ENCODE data around the gene ZNF641. TPM values are rescaled to one million over a fixed set of nuclear protein-coding genes. Genes with fewer than 3 reads are reported as not detected.

ZNF641 gene
- total and polyA plus RNA-seq, 2 donors (not counting 3 experiments of a cell fraction or from before 2014, with no cell fraction given), result 3.5 to 6.7 TPM

- CTCF ChIA-PET, result interaction anchor here (1.1 kb wide), 1 partner anchor 9 kb away, joined by 3 read pairs; no protein-coding TSS in a partner anchor
- POLR2A ChIA-PET, result no interaction called here
- no peak overlapping the region for H3K4me2 ChIP-seq (ENCODE audit: insufficient read depth, low read length)
- FAIRE-seq (no peak), DNase-seq (ENCODE audit: low read depth, low spot score) (no peak)
- no peak overlapping the region for H3K4me3 ChIP-seq (replicated peaks in 1 of 3; ENCODE audit: insufficient read depth in 1 of 3, low read depth in 1 of 3, low read length in 3 of 3)
- H3K79me2 ChIP-seq (ENCODE audit: control insufficient read depth, insufficient read depth, low read length), result no peaks in the 10 kb centered on the region
- intact Hi-C loops (cut with micrococcal nuclease) (no loop called here), dilution Hi-C loops (cut with MboI; ENCODE audit: extremely low pct_ligation_motif_present, low sequenced_read_pairs) (no loop called here)
- H3K36me3 ChIP-seq (ENCODE audit: control insufficient read depth in 2 of 2, extremely low read depth in 1 of 2, insufficient read depth in 2 of 2, low read length in 2 of 2), result no peaks in the 10 kb centered on the region
- H3K4me1 ChIP-seq (ENCODE audit: control insufficient read depth, extremely low read depth, insufficient read depth, low read length), result no peaks in the 10 kb centered on the region
- no TSS peak for BruUV-seq (replicated peaks)
- H3K27me3 ChIP-seq (ENCODE audit: control insufficient read depth in 2 of 2, insufficient read depth in 2 of 2, low read length in 2 of 2), result peaks cover 6% of the 10 kb centered on the region in 2 experiments
- no peak overlapping the region for H3K9ac ChIP-seq (replicated peaks; ENCODE audit: extremely low read depth, insufficient read depth, low read length)
- no peaks in the 10 kb centered on the region for H4K20me1 ChIP-seq (replicated peaks; ENCODE audit: control insufficient read depth, extremely low read depth, insufficient read depth, low read length)
- no peak overlapping the region for H3K27ac ChIP-seq (ENCODE audit: insufficient read depth, low read depth, low read length)
- H3K9me1 ChIP-seq (replicated peaks; ENCODE audit: control insufficient read depth, extremely low read depth, insufficient read depth, low read length), result peaks cover 2% of the 10 kb centered on the region
- TF ChIP-seq POLR2AphosphoS5 (IDR thresholded peaks at IDR 0.05; ENCODE audit: insufficient read depth, low read depth, low read length) (no peak), POLR2A (IDR thresholded peaks at IDR 0.05; ENCODE audit: low read depth, low read length) (no peak), JUN (IDR thresholded peaks at IDR 0.05; ENCODE audit: borderline replicate concordance, insufficient read depth, insufficient read length, low read depth) (no peak), FOS (IDR thresholded peaks at IDR 0.05; ENCODE audit: borderline replicate concordance, insufficient read depth, low read length) (no peak), MAX (IDR thresholded peaks at IDR 0.05; ENCODE audit: insufficient read depth, insufficient read length) (no peak), GATA2 (IDR thresholded peaks at IDR 0.05; ENCODE audit: insufficient read depth, insufficient read length, low read depth, low read length) (no peak), MYC (IDR thresholded peaks at IDR 0.05; ENCODE audit: low read depth, low read length) (no peak), EZH2 (IDR thresholded peaks at IDR 0.05; ENCODE audit: borderline replicate concordance, low read depth, low read length, severe bottlenecking) (no peak), CTCF (IDR thresholded peaks at IDR 0.05; ENCODE audit: extremely low read depth in 1 of 2, insufficient read depth in 1 of 2, low read depth in 1 of 2, low read length in 2 of 2) (no peak)
- no peaks in the 10 kb centered on the region for H3K9me3 ChIP-seq (replicated peaks; ENCODE audit: control insufficient read depth, insufficient read depth, low read length)
- H2AFZ ChIP-seq (ENCODE audit: low read depth, low read length), result no peak overlapping the region
Measured at GRCh38 chr12:48377646-48378045, 26.9 kb upstream of the ZNF641 start.

Measured in endothelial cell of umbilical vein (primary cell).